MM.1S (cell line): Measurements from ENCODE around the gene ADAMTS2.

Source experiments
- DNase-seq: peaks from one replicate; pipeline ENCODE4 v3.0.0-alpha.2; 2015
- H2AFZ ChIP-seq: fragments of 300-600 bp; sonication (generic); 2 replicates; pipeline ENCODE4 v1.6.0; 2016; ENCODE audit warnings: antibody characterized with exemption, low read length
- H3F3A ChIP-seq: fragments of 300-600 bp; sonication (generic); 2 replicates; pipeline ENCODE4 v1.6.1; 2016; ENCODE audit warnings: mild to moderate bottlenecking, antibody characterized with exemption, low read length, moderate library complexity, mixed read lengths; ENCODE audit not compliant: insufficient read depth
- H3K27ac ChIP-seq: fragments of 300-600 bp; sonication (generic); 2 replicates; pipeline ENCODE4 v1.5.1; 2016; ENCODE audit warnings: mild to moderate bottlenecking, low read length
- H3K27me3 ChIP-seq: fragments of 300-600 bp; sonication (generic); replicated peaks from 2 replicates; pipeline ENCODE4 v1.6.0; 2016; ENCODE audit warnings: low read length; ENCODE audit not compliant: insufficient read depth
- H3K36me3 ChIP-seq: fragments of 300-600 bp; sonication (generic); replicated peaks from 2 replicates; pipeline ENCODE4 v1.6.1; 2016; ENCODE audit warnings: mild to moderate bottlenecking, low read length, mixed read lengths; ENCODE audit not compliant: insufficient read depth
- H3K4me1 ChIP-seq: fragments of 300-600 bp; sonication (generic); 2 replicates; pipeline ENCODE4 v1.6.1; 2016; ENCODE audit warnings: low read length, mixed read lengths
- H3K4me2 ChIP-seq: fragments of 300-600 bp; sonication (generic); 2 replicates; pipeline ENCODE4 v1.6.0; 2016; ENCODE audit warnings: low read depth, low read length
- H3K4me3 ChIP-seq: fragments of 300-600 bp; sonication (generic); 2 replicates; pipeline ENCODE4 v1.5.1; 2016; ENCODE audit warnings: low read length, mixed read lengths
- H3K79me2 ChIP-seq: fragments of 300-600 bp; sonication (generic); 2 replicates; pipeline ENCODE4 v1.6.1; 2016; ENCODE audit warnings: mixed run types, low read length, mixed read lengths
- H3K9ac ChIP-seq: fragments of 300-600 bp; sonication (generic); 2 replicates; pipeline ENCODE4 v1.6.1; 2016; ENCODE audit warnings: low read length, mixed read lengths
- H3K9me2 ChIP-seq: fragments of 300-600 bp; sonication (generic); replicated peaks from 2 replicates; pipeline ENCODE4 v1.6.1; 2016; ENCODE audit warnings: mild to moderate bottlenecking, low read length, mixed read lengths; ENCODE audit not compliant: insufficient read depth
- H3K9me3 ChIP-seq: fragments of 300-600 bp; sonication (generic); replicated peaks from 2 replicates; pipeline ENCODE4 v1.6.1; 2016; ENCODE audit warnings: mild to moderate bottlenecking, low read length, mixed read lengths; ENCODE audit not compliant: insufficient read depth
- H4K20me1 ChIP-seq: fragments of 300-600 bp; sonication (generic); 2 replicates; pipeline ENCODE4 v1.6.1; 2016; ENCODE audit warnings: mild to moderate bottlenecking, low read length, moderate library complexity, mixed read lengths; ENCODE audit not compliant: insufficient read depth
- EZH2 ChIP-seq: fragments of 300-600 bp; sonication (generic); optimal IDR thresholded peaks from 2 replicates; pipeline ENCODE3; 2017; ENCODE audit warnings: low read depth, mild to moderate bottlenecking, antibody characterized with exemption, low read length, mixed read lengths
- EZH2phosphoT487 ChIP-seq: fragments of 300-600 bp; sonication (generic); IDR thresholded peaks from 2 replicates; pipeline ENCODE4 v1.6.1; 2018; ENCODE audit warnings: antibody characterized with exemption, low read length
- TF ChIP-seq, protein P1 (sequence below): fragments of 300-600 bp; sonication (generic); IDR thresholded peaks from 2 replicates; pipeline ENCODE4 v1.5.1; 2016; ENCODE audit warnings: antibody characterized with exemption, low read length, mixed read lengths

Gene ADAMTS2

DNA sequence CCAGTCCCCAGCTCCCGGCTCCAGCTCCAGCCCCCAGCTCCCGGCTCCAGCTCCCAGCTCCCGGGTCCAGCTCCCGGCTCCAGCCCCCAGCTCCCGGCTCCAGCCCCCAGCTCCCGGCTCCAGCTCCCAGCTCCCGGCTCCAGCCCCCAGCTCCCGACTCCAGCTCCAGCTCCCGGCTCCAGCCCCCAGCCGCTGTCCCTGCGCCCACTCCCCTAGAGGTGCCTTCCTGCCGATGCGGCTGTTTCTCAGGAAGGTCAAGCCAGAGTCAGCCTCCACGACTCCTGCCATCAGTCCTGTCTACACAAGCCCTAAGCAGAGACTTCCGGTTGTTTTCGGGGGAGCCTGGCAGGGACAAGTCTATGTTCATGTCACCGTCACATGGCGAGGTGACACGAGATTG, 210.3 kb downstream of the ADAMTS2 start:
- no peak overlapping the region for H3K4me3 ChIP-seq
- no peaks in the 10 kb centered on the region for H3K79me2 ChIP-seq
- TF ChIP-seq, protein P1, sequence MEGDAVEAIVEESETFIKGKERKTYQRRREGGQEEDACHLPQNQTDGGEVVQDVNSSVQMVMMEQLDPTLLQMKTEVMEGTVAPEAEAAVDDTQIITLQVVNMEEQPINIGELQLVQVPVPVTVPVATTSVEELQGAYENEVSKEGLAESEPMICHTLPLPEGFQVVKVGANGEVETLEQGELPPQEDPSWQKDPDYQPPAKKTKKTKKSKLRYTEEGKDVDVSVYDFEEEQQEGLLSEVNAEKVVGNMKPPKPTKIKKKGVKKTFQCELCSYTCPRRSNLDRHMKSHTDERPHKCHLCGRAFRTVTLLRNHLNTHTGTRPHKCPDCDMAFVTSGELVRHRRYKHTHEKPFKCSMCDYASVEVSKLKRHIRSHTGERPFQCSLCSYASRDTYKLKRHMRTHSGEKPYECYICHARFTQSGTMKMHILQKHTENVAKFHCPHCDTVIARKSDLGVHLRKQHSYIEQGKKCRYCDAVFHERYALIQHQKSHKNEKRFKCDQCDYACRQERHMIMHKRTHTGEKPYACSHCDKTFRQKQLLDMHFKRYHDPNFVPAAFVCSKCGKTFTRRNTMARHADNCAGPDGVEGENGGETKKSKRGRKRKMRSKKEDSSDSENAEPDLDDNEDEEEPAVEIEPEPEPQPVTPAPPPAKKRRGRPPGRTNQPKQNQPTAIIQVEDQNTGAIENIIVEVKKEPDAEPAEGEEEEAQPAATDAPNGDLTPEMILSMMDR: no peak
- no peak for TF ChIP-seq EZH2phosphoT487
- TF ChIP-seq EZH2: no peak
- H3K9me3 ChIP-seq: no peaks in the 10 kb centered on the region
- peaks cover 21% of the 10 kb centered on the region for H3K27me3 ChIP-seq
- H3K4me1 ChIP-seq: no peaks in the 10 kb centered on the region
- DNase-seq: no peak
- no peaks in the 10 kb centered on the region for H4K20me1 ChIP-seq
- H3K27ac ChIP-seq: no peak overlapping the region
- no peak overlapping the region for H3K4me2 ChIP-seq
- H2AFZ ChIP-seq: no peak overlapping the region
- H3K9me2 ChIP-seq: no peaks in the 10 kb centered on the region
- no peaks in the 10 kb centered on the region for H3F3A ChIP-seq
- no peak overlapping the region for H3K9ac ChIP-seq
- no peaks in the 10 kb centered on the region for H3K36me3 ChIP-seq

GRCh38 chr5:179134511-179134910, 210.8 kb downstream of the ADAMTS2 start:
- no peak for TF ChIP-seq EZH2
- no peak for TF ChIP-seq EZH2phosphoT487
- TF ChIP-seq, protein P1: no peak
- no peak overlapping the region for H2AFZ ChIP-seq
- peaks cover 21% of the 10 kb centered on the region for H3K27me3 ChIP-seq
- no peak overlapping the region for H3K9ac ChIP-seq
- no peaks in the 10 kb centered on the region for H3K79me2 ChIP-seq
- no peaks in the 10 kb centered on the region for H3K4me1 ChIP-seq
- H3K4me3 ChIP-seq: no peak overlapping the region
- no peaks in the 10 kb centered on the region for H3K36me3 ChIP-seq
- DNase-seq: no peak
- H3K9me3 ChIP-seq: no peaks in the 10 kb centered on the region
- H4K20me1 ChIP-seq: no peaks in the 10 kb centered on the region
- no peaks in the 10 kb centered on the region for H3K9me2 ChIP-seq
- H3K4me2 ChIP-seq: no peak overlapping the region
- H3F3A ChIP-seq: no peaks in the 10 kb centered on the region
- H3K27ac ChIP-seq: no peak overlapping the region

- Histone ChIP-seq H3K9me2 (no peaks in the 10 kb centered on the region), H3K79me2 (no peaks in the 10 kb centered on the region), H3K9ac (no peak overlapping the region), H3K27ac (no peak overlapping the region), H3K4me2 (no peak overlapping the region), H3K36me3 (no peaks in the 10 kb centered on the region), H3K4me1 (no peaks in the 10 kb centered on the region), H3K9me3 (no peaks in the 10 kb centered on the region), H3K4me3 (no peak overlapping the region), H3F3A (no peaks in the 10 kb centered on the region), H2AFZ (no peak overlapping the region), H3K27me3 (peaks cover 25% of the 10 kb centered on the region), H4K20me1 (no peaks in the 10 kb centered on the region)
- no peak for DNase-seq
- TF ChIP-seq EZH2phosphoT487 (no peak), EZH2 (no peak)
- TF ChIP-seq, protein P1: no peak
Observed at GRCh38 chr5:179132586-179133355, 212.5 kb downstream of the ADAMTS2 start.
